ENCODE results near the gene CFTR. TPM values are rescaled to one million over a fixed set of nuclear protein-coding genes. Genes with fewer than 3 reads are reported as not detected.

Gene CFTR
- total and polyA plus RNA-seq, 2 donors (not counting 1 experiment from before 2014, with no cell fraction given) = under 0.01 to 0.25 TPM

GRCh38 chr7:117572856-117573620, 93.2 kb downstream of the CFTR start:
- TF ChIP-seq EZH2 (IDR thresholded peaks at IDR 0.05; ENCODE audit: low read length, missing control alignments) (no peak), CTCF (conservative IDR thresholded peaks at IDR 0.05 in 1 of 2, IDR thresholded peaks at IDR 0.05 in 1 of 2; ENCODE audit: low read depth in 1 of 2, low read length in 2 of 2) (no peak)
- no peaks in the 10 kb centered on the region for H3K36me3 ChIP-seq (ENCODE audit: control insufficient read depth, insufficient read depth, low read length)
- H2AFZ ChIP-seq (ENCODE audit: low read length) = no peak overlapping the region
- no peaks in the 10 kb centered on the region for H4K20me1 ChIP-seq (ENCODE audit: control insufficient read depth, extremely low read depth, insufficient read depth, low read length)
- H3K27me3 ChIP-seq (ENCODE audit: control insufficient read depth, insufficient read depth, low read length) = no peaks in the 10 kb centered on the region
- H3K4me1 ChIP-seq (ENCODE audit: control insufficient read depth, extremely low read depth, insufficient read depth, low read length) = no peaks in the 10 kb centered on the region
- H3K27ac ChIP-seq (ENCODE audit: insufficient read depth, low read length) = no peak overlapping the region
- no peaks in the 10 kb centered on the region for H3K9me3 ChIP-seq (ENCODE audit: control insufficient read depth, insufficient read depth, low read depth, low read length)
- no peak overlapping the region for H3K4me3 ChIP-seq (replicated peaks in 1 of 4; ENCODE audit: control extremely low read depth in 1 of 4, insufficient read depth in 1 of 4, low read depth in 3 of 4, low read length in 4 of 4)
- no peaks in the 10 kb centered on the region for H3K79me2 ChIP-seq (ENCODE audit: control insufficient read depth, insufficient read depth, low read length)
- H3K9ac ChIP-seq (ENCODE audit: insufficient read depth, low read length) = no peak overlapping the region
- no peak for DNase-seq (ENCODE audit: low read depth in 2 of 2)
- H3K4me2 ChIP-seq (ENCODE audit: extremely low read depth, insufficient read depth, low read length) = no peak overlapping the region

GRCh38 chr7:117581424-117581823, 101.6 kb downstream of the CFTR start:
- Histone ChIP-seq H3K9ac (ENCODE audit: insufficient read depth, low read length) (no peak overlapping the region), H3K27me3 (ENCODE audit: control insufficient read depth, insufficient read depth, low read length) (no peaks in the 10 kb centered on the region), H3K4me2 (ENCODE audit: extremely low read depth, insufficient read depth, low read length) (no peak overlapping the region), H3K79me2 (ENCODE audit: control insufficient read depth, insufficient read depth, low read length) (no peaks in the 10 kb centered on the region), H3K27ac (ENCODE audit: insufficient read depth, low read length) (no peak overlapping the region), H3K4me3 (replicated peaks in 1 of 4; ENCODE audit: control extremely low read depth in 1 of 4, insufficient read depth in 1 of 4, low read depth in 3 of 4, low read length in 4 of 4) (no peak overlapping the region), H3K9me3 (ENCODE audit: control insufficient read depth, insufficient read depth, low read depth, low read length) (no peaks in the 10 kb centered on the region), H3K4me1 (ENCODE audit: control insufficient read depth, extremely low read depth, insufficient read depth, low read length) (no peaks in the 10 kb centered on the region), H2AFZ (ENCODE audit: low read length) (no peak overlapping the region), H4K20me1 (ENCODE audit: control insufficient read depth, extremely low read depth, insufficient read depth, low read length) (no peaks in the 10 kb centered on the region), H3K36me3 (ENCODE audit: control insufficient read depth, insufficient read depth, low read length) (no peaks in the 10 kb centered on the region)
- TF ChIP-seq EZH2 (IDR thresholded peaks at IDR 0.05; ENCODE audit: low read length, missing control alignments) = no peak
- DNase-seq (ENCODE audit: low read depth in 2 of 2) = no peak

GRCh38 chr7:117582219-117582704, 102.4 kb downstream of the CFTR start:
- Histone ChIP-seq H3K9ac (ENCODE audit: insufficient read depth, low read length) (no peak overlapping the region), H3K27ac (ENCODE audit: insufficient read depth, low read length) (no peak overlapping the region), H3K4me2 (ENCODE audit: extremely low read depth, insufficient read depth, low read length) (no peak overlapping the region), H3K9me3 (ENCODE audit: control insufficient read depth, insufficient read depth, low read depth, low read length) (no peaks in the 10 kb centered on the region), H3K36me3 (ENCODE audit: control insufficient read depth, insufficient read depth, low read length) (no peaks in the 10 kb centered on the region), H4K20me1 (ENCODE audit: control insufficient read depth, extremely low read depth, insufficient read depth, low read length) (no peaks in the 10 kb centered on the region), H3K27me3 (ENCODE audit: control insufficient read depth, insufficient read depth, low read length) (no peaks in the 10 kb centered on the region), H3K4me3 (replicated peaks in 1 of 4; ENCODE audit: control extremely low read depth in 1 of 4, insufficient read depth in 1 of 4, low read depth in 3 of 4, low read length in 4 of 4) (no peak overlapping the region), H3K79me2 (ENCODE audit: control insufficient read depth, insufficient read depth, low read length) (no peaks in the 10 kb centered on the region), H2AFZ (ENCODE audit: low read length) (no peak overlapping the region), H3K4me1 (ENCODE audit: control insufficient read depth, extremely low read depth, insufficient read depth, low read length) (no peaks in the 10 kb centered on the region)
- no peak for TF ChIP-seq EZH2 (IDR thresholded peaks at IDR 0.05; ENCODE audit: low read length, missing control alignments)
- no peak for TF ChIP-seq CTCF (conservative IDR thresholded peaks at IDR 0.05 in 1 of 2, IDR thresholded peaks at IDR 0.05 in 1 of 2; ENCODE audit: low read depth in 1 of 2, low read length in 2 of 2)
- peak; percentile 92 to 99 for DNase-seq (ENCODE audit: low read depth in 2 of 2)

Measured in fibroblast of lung (primary cell).